PFSK-1 (cell line): ENCODE measurements around the gene CDKN2B-AS1.

Source experiments
- FOXP2 ChIP-seq: optimal IDR thresholded peaks from 2 replicates; pipeline ENCODE3; 2011; ENCODE audit warnings: borderline replicate concordance, control low read depth, inconsistent platforms; ENCODE audit not compliant: insufficient read depth; ENCODE audit errors: extremely low read length, extremely low read depth
- POLR2AphosphoS5 ChIP-seq: IDR thresholded peaks from 2 replicates; pipeline ENCODE4 v1.6.1; 2012; ENCODE audit warnings: low read depth, mild to moderate bottlenecking, control low read depth, low read length, moderate library complexity
- REST ChIP-seq, 2 experiments: IDR thresholded peaks; 2 replicates each; pipeline versions ENCODE4 v1.6.1 to v1.8.0; 2011 to 2012; ENCODE audit warnings: low read depth in 2 of 2, low read length in 2 of 2, control low read depth in 1 of 2, inconsistent platforms in 1 of 2, mild to moderate bottlenecking in 1 of 2, moderate library complexity in 1 of 2; ENCODE audit not compliant: insufficient read depth in 1 of 2
- SIN3A ChIP-seq: IDR thresholded peaks from 2 replicates; pipeline ENCODE4 v1.6.1; 2012; ENCODE audit warnings: mild to moderate bottlenecking, low read length, moderate library complexity, borderline replicate concordance; ENCODE audit not compliant: insufficient read depth
- TAF1 ChIP-seq: IDR thresholded peaks from 2 replicates; pipeline ENCODE4 v1.6.1; 2012; ENCODE audit warnings: low read length, control low read depth, borderline replicate concordance; ENCODE audit not compliant: insufficient read depth

The CDKN2B-AS1 gene

GRCh38 chr9:21982391-21982790 is 12.2 kb upstream of the CDKN2B-AS1 start:
- TF ChIP-seq FOXP2 (no peak), POLR2AphosphoS5 (no peak), REST (IDR thresholded peaks at IDR 0.05; ENCODE audit: insufficient read depth in 1 of 2, low read depth in 2 of 2, low read length in 2 of 2) (no peak), SIN3A (no peak), TAF1 (no peak)

GRCh38 chr9:21982861-21983560 is 11.6 kb upstream of the CDKN2B-AS1 start:
- TF ChIP-seq REST (IDR thresholded peaks at IDR 0.05; ENCODE audit: insufficient read depth in 1 of 2, low read depth in 2 of 2, low read length in 2 of 2): no peak
- TF ChIP-seq FOXP2: no peak
- TF ChIP-seq POLR2AphosphoS5: no peak
- no peak for TF ChIP-seq SIN3A
- TF ChIP-seq TAF1: no peak

GRCh38 chr9:21983561-21983935 is 11.0 kb upstream of the CDKN2B-AS1 start:
- TF ChIP-seq REST (IDR thresholded peaks at IDR 0.05; ENCODE audit: insufficient read depth in 1 of 2, low read depth in 2 of 2, low read length in 2 of 2) (no peak), TAF1 (no peak), FOXP2 (no peak), SIN3A (no peak), POLR2AphosphoS5 (no peak)

GRCh38 chr9:21984101-21984500 is 10.5 kb upstream of the CDKN2B-AS1 start:
- TF ChIP-seq SIN3A (no peak), TAF1 (no peak), REST (IDR thresholded peaks at IDR 0.05; ENCODE audit: insufficient read depth in 1 of 2, low read depth in 2 of 2, low read length in 2 of 2) (no peak), POLR2AphosphoS5 (no peak), FOXP2 (no peak)
